Gastroesophageal sphincter (tissue), 3 donors: ENCODE measurements around the gene GSDMA.

Experiments
- EP300 ChIP-seq: sonication (generic); formaldehyde crosslinking; IDR thresholded peaks from one replicate; pipeline ENCODE4 v1.6.1; 2017; ENCODE audit warnings: antibody characterized with exemption, mild to moderate bottlenecking
- POLR2AphosphoS5 ChIP-seq: sonication (generic); formaldehyde crosslinking; IDR thresholded peaks from one replicate; pipeline ENCODE4 v1.6.1; 2017; ENCODE audit warnings: antibody characterized with exemption
- TF ChIP-seq, protein P1 (sequence below), 4 experiments: fragments of 200-600 bp in 2 of 4; fragments of 450-650 bp in 2 of 4; sonication (generic) in 1 of 4; IDR thresholded peaks; one replicate each; pipeline ENCODE4 v1.5.1; 2017 to 2019; ENCODE audit warnings: antibody characterized with exemption in 4 of 4, mild to moderate bottlenecking in 2 of 4, moderate library complexity in 2 of 4

DNA sequence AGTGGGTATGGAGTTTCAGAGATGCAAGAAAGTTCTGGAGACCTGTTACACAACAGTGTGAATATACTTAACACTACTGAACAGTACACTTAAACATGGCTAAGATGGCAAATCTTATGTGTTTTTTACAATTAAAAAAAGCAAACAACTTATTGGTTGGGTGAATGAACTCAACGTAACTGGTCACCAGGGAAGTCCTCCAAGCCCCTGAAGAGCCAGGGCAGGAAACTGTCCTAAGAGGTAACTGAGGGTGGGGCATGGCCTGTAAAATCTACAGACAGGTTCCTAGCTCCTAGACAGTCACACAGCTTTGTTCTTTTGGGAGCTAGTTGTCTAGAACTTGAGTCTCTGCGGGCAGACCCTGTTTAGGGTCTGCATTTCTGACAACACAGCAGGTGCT lies 62.8 kb downstream of the GSDMA start:
- TF ChIP-seq EP300 (no peak), POLR2AphosphoS5 (no peak)
- TF ChIP-seq, protein P1, sequence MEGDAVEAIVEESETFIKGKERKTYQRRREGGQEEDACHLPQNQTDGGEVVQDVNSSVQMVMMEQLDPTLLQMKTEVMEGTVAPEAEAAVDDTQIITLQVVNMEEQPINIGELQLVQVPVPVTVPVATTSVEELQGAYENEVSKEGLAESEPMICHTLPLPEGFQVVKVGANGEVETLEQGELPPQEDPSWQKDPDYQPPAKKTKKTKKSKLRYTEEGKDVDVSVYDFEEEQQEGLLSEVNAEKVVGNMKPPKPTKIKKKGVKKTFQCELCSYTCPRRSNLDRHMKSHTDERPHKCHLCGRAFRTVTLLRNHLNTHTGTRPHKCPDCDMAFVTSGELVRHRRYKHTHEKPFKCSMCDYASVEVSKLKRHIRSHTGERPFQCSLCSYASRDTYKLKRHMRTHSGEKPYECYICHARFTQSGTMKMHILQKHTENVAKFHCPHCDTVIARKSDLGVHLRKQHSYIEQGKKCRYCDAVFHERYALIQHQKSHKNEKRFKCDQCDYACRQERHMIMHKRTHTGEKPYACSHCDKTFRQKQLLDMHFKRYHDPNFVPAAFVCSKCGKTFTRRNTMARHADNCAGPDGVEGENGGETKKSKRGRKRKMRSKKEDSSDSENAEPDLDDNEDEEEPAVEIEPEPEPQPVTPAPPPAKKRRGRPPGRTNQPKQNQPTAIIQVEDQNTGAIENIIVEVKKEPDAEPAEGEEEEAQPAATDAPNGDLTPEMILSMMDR (IDR thresholded peaks at IDR 0.05): no peak
